ENCODE results near the gene ATF3. TPM values are rescaled to one million over a fixed set of nuclear protein-coding genes. Genes with fewer than 3 reads are reported as not detected.
"Not testable (repeated sequence)": the region's sequence is repeated elsewhere in the genome, so short reads cannot be mapped to it uniquely, and the experiment has no call there.

ATF3 gene
- total RNA-seq, 1 experiment from 2014 or later, result 8.0 TPM

GRCh38 chr1:212651521-212651920 is 43.0 kb downstream of the ATF3 start:
- no peak for DNase-seq
- Histone ChIP-seq H3K9me2 (replicated peaks; ENCODE audit: insufficient read depth, low read length) (no peaks in the 10 kb centered on the region), H3K4me1 (ENCODE audit: low read length) (no peaks in the 10 kb centered on the region), H3K27ac (ENCODE audit: low read length) (no peak overlapping the region), H3K36me3 (ENCODE audit: insufficient read depth, low read length) (no peaks in the 10 kb centered on the region), H3K4me3 (ENCODE audit: low read length) (no peak overlapping the region), H4K20me1 (ENCODE audit: insufficient read depth, low read depth, low read length) (no peaks in the 10 kb centered on the region), H3K9ac (ENCODE audit: low read length) (no peak overlapping the region), H3K27me3 (ENCODE audit: low read length) (no peaks in the 10 kb centered on the region), H2AFZ (ENCODE audit: low read length) (no peak overlapping the region), H3K9me3 (ENCODE audit: low read length) (no peaks in the 10 kb centered on the region), H3K4me2 (ENCODE audit: low read depth, low read length, poor library complexity, severe bottlenecking) (no peak overlapping the region), H3K79me2 (ENCODE audit: low read length) (no peaks in the 10 kb centered on the region)

- H3K36me3 ChIP-seq (ENCODE audit: insufficient read depth, low read length), result no peaks in the 10 kb centered on the region
- H3K9ac ChIP-seq (ENCODE audit: low read length), result no peak overlapping the region
- no peaks in the 10 kb centered on the region for H4K20me1 ChIP-seq (ENCODE audit: insufficient read depth, low read depth, low read length)
- no peaks in the 10 kb centered on the region for H3K79me2 ChIP-seq (ENCODE audit: low read length)
- no peaks in the 10 kb centered on the region for H3K4me1 ChIP-seq (ENCODE audit: low read length)
- no peak overlapping the region for H3K4me3 ChIP-seq (ENCODE audit: low read length)
- no peak overlapping the region for H2AFZ ChIP-seq (ENCODE audit: low read length)
- no peaks in the 10 kb centered on the region for H3K9me3 ChIP-seq (ENCODE audit: low read length)
- DNase-seq, result no peak
- H3K9me2 ChIP-seq (replicated peaks; ENCODE audit: insufficient read depth, low read length), result no peaks in the 10 kb centered on the region
- H3K4me2 ChIP-seq (ENCODE audit: low read depth, low read length, poor library complexity, severe bottlenecking), result no peak overlapping the region
- no peaks in the 10 kb centered on the region for H3K27me3 ChIP-seq (ENCODE audit: low read length)
- H3K27ac ChIP-seq (ENCODE audit: low read length), result no peak overlapping the region
Observed at GRCh38 chr1:212651977-212652376, 43.4 kb downstream of the ATF3 start.

- no peak overlapping the region for H3K9ac ChIP-seq (ENCODE audit: low read length)
Observed at GRCh38 chr1:212652609-212653008, 44.0 kb downstream of the ATF3 start.

GRCh38 chr1:212655668-212656440 is 47.3 kb downstream of the ATF3 start:
- no peak overlapping the region for H2AFZ ChIP-seq (ENCODE audit: low read length)
- H3K9ac ChIP-seq (ENCODE audit: low read length), result no peak overlapping the region
- H3K9me2 ChIP-seq (replicated peaks; ENCODE audit: insufficient read depth, low read length), result no peaks in the 10 kb centered on the region
- H3K36me3 ChIP-seq (ENCODE audit: insufficient read depth, low read length), result no peaks in the 10 kb centered on the region
- no peaks in the 10 kb centered on the region for H4K20me1 ChIP-seq (ENCODE audit: insufficient read depth, low read depth, low read length)
- DNase-seq, result no peak
- H3K4me1 ChIP-seq (ENCODE audit: low read length), result no peaks in the 10 kb centered on the region
- no peak overlapping the region for H3K27ac ChIP-seq (ENCODE audit: low read length)
- no peaks in the 10 kb centered on the region for H3K9me3 ChIP-seq (ENCODE audit: low read length)
- H3K79me2 ChIP-seq (ENCODE audit: low read length), result no peaks in the 10 kb centered on the region
- H3K27me3 ChIP-seq (ENCODE audit: low read length), result no peaks in the 10 kb centered on the region
- H3K4me3 ChIP-seq (ENCODE audit: low read length), result no peak overlapping the region
- no peak overlapping the region for H3K4me2 ChIP-seq (ENCODE audit: low read depth, low read length, poor library complexity, severe bottlenecking)

More at GRCh38 chr1:212652609-212653008, 44.0 kb downstream of the ATF3 start:
- H3K27me3 ChIP-seq (ENCODE audit: low read length), result no peaks in the 10 kb centered on the region
- H3K9me2 ChIP-seq (replicated peaks; ENCODE audit: insufficient read depth, low read length), result no peaks in the 10 kb centered on the region
- no peaks in the 10 kb centered on the region for H3K4me1 ChIP-seq (ENCODE audit: low read length)
- H3K79me2 ChIP-seq (ENCODE audit: low read length), result no peaks in the 10 kb centered on the region
- no peaks in the 10 kb centered on the region for H3K36me3 ChIP-seq (ENCODE audit: insufficient read depth, low read length)
- no peaks in the 10 kb centered on the region for H4K20me1 ChIP-seq (ENCODE audit: insufficient read depth, low read depth, low read length)
- H3K27ac ChIP-seq (ENCODE audit: low read length), result no peak overlapping the region
- no peak overlapping the region for H2AFZ ChIP-seq (ENCODE audit: low read length)
- no peaks in the 10 kb centered on the region for H3K9me3 ChIP-seq (ENCODE audit: low read length)
- DNase-seq, result no peak
- no peak overlapping the region for H3K4me2 ChIP-seq (ENCODE audit: low read depth, low read length, poor library complexity, severe bottlenecking)
- no peak overlapping the region for H3K4me3 ChIP-seq (ENCODE audit: low read length)

- Histone ChIP-seq H3K9me3 (ENCODE audit: low read length) (no peaks in the 10 kb centered on the region), H3K27me3 (ENCODE audit: low read length) (no peaks in the 10 kb centered on the region), H3K4me1 (ENCODE audit: low read length) (no peaks in the 10 kb centered on the region), H2AFZ (ENCODE audit: low read length) (no peak overlapping the region), H3K4me2 (ENCODE audit: low read depth, low read length, poor library complexity, severe bottlenecking) (no peak overlapping the region), H3K27ac (ENCODE audit: low read length) (no peak overlapping the region), H3K9ac (ENCODE audit: low read length) (no peak overlapping the region), H4K20me1 (ENCODE audit: insufficient read depth, low read depth, low read length) (no peaks in the 10 kb centered on the region), H3K79me2 (ENCODE audit: low read length) (no peaks in the 10 kb centered on the region), H3K9me2 (replicated peaks; ENCODE audit: insufficient read depth, low read length) (no peaks in the 10 kb centered on the region), H3K4me3 (ENCODE audit: low read length) (no peak overlapping the region), H3K36me3 (ENCODE audit: insufficient read depth, low read length) (no peaks in the 10 kb centered on the region)
- no peak for DNase-seq
Observed at GRCh38 chr1:212656730-212657129, 48.2 kb downstream of the ATF3 start.

GRCh38 chr1:212658250-212658649 is 49.7 kb downstream of the ATF3 start:
- not testable (repeated sequence) for H3K9ac ChIP-seq (ENCODE audit: low read length); H3K9me2 ChIP-seq (replicated peaks; ENCODE audit: insufficient read depth, low read length); H3K27ac ChIP-seq (ENCODE audit: low read length); H3K4me1 ChIP-seq (ENCODE audit: low read length); DNase-seq; H3K4me3 ChIP-seq (ENCODE audit: low read length); H3K79me2 ChIP-seq (ENCODE audit: low read length); H3K4me2 ChIP-seq (ENCODE audit: low read depth, low read length, poor library complexity, severe bottlenecking); H4K20me1 ChIP-seq (ENCODE audit: insufficient read depth, low read depth, low read length); H3K9me3 ChIP-seq (ENCODE audit: low read length); H3K36me3 ChIP-seq (ENCODE audit: insufficient read depth, low read length); H3K27me3 ChIP-seq (ENCODE audit: low read length); H2AFZ ChIP-seq (ENCODE audit: low read length)

- DNase-seq, result no peak
- H3K9ac ChIP-seq (ENCODE audit: low read length), result no peak overlapping the region
- H3K4me2 ChIP-seq (ENCODE audit: low read depth, low read length, poor library complexity, severe bottlenecking), result no peak overlapping the region
- H3K4me1 ChIP-seq (ENCODE audit: low read length), result peaks cover 13% of the 10 kb centered on the region
- no peaks in the 10 kb centered on the region for H3K9me3 ChIP-seq (ENCODE audit: low read length)
- no peak overlapping the region for H2AFZ ChIP-seq (ENCODE audit: low read length)
- H3K27ac ChIP-seq (ENCODE audit: low read length), result no peak overlapping the region
- peaks cover 5% of the 10 kb centered on the region; the same call in 1 of the 2 replicates for H4K20me1 ChIP-seq (ENCODE audit: insufficient read depth, low read depth, low read length)
- no peaks in the 10 kb centered on the region for H3K36me3 ChIP-seq (ENCODE audit: insufficient read depth, low read length)
- no peaks in the 10 kb centered on the region for H3K27me3 ChIP-seq (ENCODE audit: low read length)
- no peaks in the 10 kb centered on the region for H3K9me2 ChIP-seq (replicated peaks; ENCODE audit: insufficient read depth, low read length)
- H3K79me2 ChIP-seq (ENCODE audit: low read length), result no peaks in the 10 kb centered on the region
- H3K4me3 ChIP-seq (ENCODE audit: low read length), result no peak overlapping the region
Observed at GRCh38 chr1:212664409-212665199, 56.0 kb downstream of the ATF3 start.

Measured in Karpas-422 (cell line).